H9 (cell line): ENCODE results near the gene KRT27. TPM values are rescaled to one million over a fixed set of nuclear protein-coding genes. Genes with fewer than 3 reads are reported as not detected.

Experiments
- DNase-seq: peaks from one replicate; pipeline ENCODE4 v3.0.0-alpha.2; 2017
- H2AFZ ChIP-seq: one replicate; pipeline ENCODE4 v1.6.1; 2013; ENCODE audit warnings: mild to moderate bottlenecking, low read length, control low read depth, moderate library complexity
- H2AK5ac ChIP-seq: 2 replicates; pipeline ENCODE4 v1.6.1; 2013; ENCODE audit warnings: low read length, control low read depth, mixed read lengths; ENCODE audit not compliant: insufficient read length
- H2BK120ac ChIP-seq: one replicate; pipeline ENCODE4 v1.6.1; 2013; ENCODE audit warnings: low read depth, mild to moderate bottlenecking, low read length, control low read depth, inconsistent platforms; ENCODE audit not compliant: poor library complexity, severe bottlenecking
- H2BK12ac ChIP-seq: 2 replicates; pipeline ENCODE4 v1.6.1; 2013; ENCODE audit warnings: low read length, control low read depth, mixed read lengths, low read depth; ENCODE audit not compliant: insufficient read length
- H2BK15ac ChIP-seq: 2 replicates; pipeline ENCODE4 v1.6.1; 2013; ENCODE audit warnings: low read depth, low read length, control low read depth
- H2BK20ac ChIP-seq: one replicate; pipeline ENCODE4 v1.6.1; 2013; ENCODE audit warnings: low read depth, mild to moderate bottlenecking, low read length, control low read depth, inconsistent platforms; ENCODE audit not compliant: poor library complexity, severe bottlenecking
- H2BK5ac ChIP-seq: 2 replicates; pipeline ENCODE4 v1.6.1; 2013; ENCODE audit warnings: low read length, control low read depth, mixed read lengths; ENCODE audit not compliant: insufficient read length
- H3K14ac ChIP-seq: 2 replicates; pipeline ENCODE4 v1.6.1; 2013; ENCODE audit warnings: low read length, control low read depth; ENCODE audit not compliant: insufficient read depth
- H3K18ac ChIP-seq: 2 replicates; pipeline ENCODE4 v1.6.1; 2013; ENCODE audit warnings: low read depth, mild to moderate bottlenecking, mixed read lengths, low read length, control low read depth; ENCODE audit not compliant: insufficient read length
- H3K23ac ChIP-seq: 2 replicates; pipeline ENCODE4 v1.6.1; 2013; ENCODE audit warnings: low read length, control low read depth, mixed read lengths, low read depth; ENCODE audit not compliant: insufficient read length
- H3K23me2 ChIP-seq: 2 replicates; pipeline ENCODE4 v1.6.1; 2013; ENCODE audit warnings: low read depth, mild to moderate bottlenecking, mixed read lengths, low read length, control low read depth; ENCODE audit not compliant: insufficient read length, poor library complexity, severe bottlenecking
- H3K27ac ChIP-seq: 2 replicates; pipeline ENCODE4 v1.5.1; 2013; ENCODE audit warnings: low read length, control low read depth, mixed read lengths, low read depth; ENCODE audit not compliant: insufficient read length
- H3K27me3 ChIP-seq: 2 replicates; pipeline ENCODE4 v1.6.1; 2013; ENCODE audit warnings: low read length, control low read depth, inconsistent platforms; ENCODE audit not compliant: insufficient read depth
- H3K4ac ChIP-seq: 2 replicates; pipeline ENCODE4 v1.6.1; 2013; ENCODE audit warnings: low read depth, mild to moderate bottlenecking, control low read depth, inconsistent platforms, low read length, moderate library complexity
- H3K4me1 ChIP-seq: 2 replicates; pipeline ENCODE4 v1.6.1; 2013; ENCODE audit warnings: low read length, control low read depth, inconsistent platforms; ENCODE audit not compliant: insufficient read depth
- H3K4me2 ChIP-seq: 2 replicates; pipeline ENCODE4 v1.6.1; 2013; ENCODE audit warnings: low read length, control low read depth, mixed read lengths; ENCODE audit not compliant: insufficient read length, insufficient read depth
- H3K56ac ChIP-seq: 2 replicates; pipeline ENCODE4 v1.6.1; 2013; ENCODE audit warnings: low read depth, mild to moderate bottlenecking, mixed read lengths, low read length, control low read depth; ENCODE audit not compliant: insufficient read length
- H3K79me1 ChIP-seq: 2 replicates; pipeline ENCODE4 v1.6.1; 2013; ENCODE audit warnings: low read depth, mild to moderate bottlenecking, moderate library complexity, low read length, control low read depth, inconsistent platforms; ENCODE audit not compliant: insufficient read depth, poor library complexity, severe bottlenecking
- H3K79me2 ChIP-seq: 2 replicates; pipeline ENCODE4 v1.6.1; 2013; ENCODE audit warnings: low read length, control low read depth, inconsistent platforms; ENCODE audit not compliant: insufficient read depth
- H3K9ac ChIP-seq: 2 replicates; pipeline ENCODE4 v1.6.1; 2013; ENCODE audit warnings: low read length, control low read depth, mixed read lengths; ENCODE audit not compliant: insufficient read length; ENCODE audit errors: extremely low read depth
- H3K9me3 ChIP-seq: one replicate; pipeline ENCODE4 v1.6.1; 2013; ENCODE audit warnings: low read depth, low read length, inconsistent platforms; ENCODE audit not compliant: control insufficient read depth
- H3T11ph ChIP-seq: one replicate; pipeline ENCODE4 v1.6.1; 2013; ENCODE audit warnings: mild to moderate bottlenecking, low read length, control low read depth, inconsistent platforms
- H4K20me1 ChIP-seq: one replicate; pipeline ENCODE4 v1.6.1; 2013; ENCODE audit not compliant: control insufficient read depth, insufficient read length, insufficient read depth
- H4K5ac ChIP-seq: 2 replicates; pipeline ENCODE4 v1.6.1; 2013; ENCODE audit warnings: low read depth, mild to moderate bottlenecking, mixed read lengths, low read length, control low read depth; ENCODE audit not compliant: insufficient read length
- H4K8ac ChIP-seq: replicated peaks from 2 replicates; pipeline ENCODE4 v1.6.1; 2013; ENCODE audit warnings: low read length, control low read depth, mixed read lengths, low read depth; ENCODE audit not compliant: insufficient read length
- H4K91ac ChIP-seq: 2 replicates; pipeline ENCODE4 v1.6.1; 2013; ENCODE audit warnings: low read depth, mild to moderate bottlenecking, moderate library complexity, mixed read lengths, low read length, control low read depth; ENCODE audit not compliant: insufficient read length
- H3K27ac Mint-ChIP-seq, 3 experiments: 2 replicates in 2 of 3; 3 replicates in 1 of 3; pipeline ENCODE4 v1.8.0; 2020 to 2021; ENCODE audit warnings: mixed read lengths in 3 of 3, mild to moderate bottlenecking in 1 of 3, moderate library complexity in 1 of 3
- H3K27me3 Mint-ChIP-seq: 2 replicates; pipeline ENCODE4 v1.8.0; 2021; ENCODE audit warnings: low read depth, mild to moderate bottlenecking, moderate library complexity, mixed read lengths
- H3K36me3 Mint-ChIP-seq, 3 experiments: 2 replicates in 2 of 3; 3 replicates in 1 of 3; pipeline ENCODE4 v1.8.0; 2020 to 2021; ENCODE audit warnings: low read depth in 3 of 3, mixed read lengths in 3 of 3; ENCODE audit not compliant: insufficient read depth in 1 of 3
- H3K4me1 Mint-ChIP-seq, 2 experiments: 2 replicates each; pipeline ENCODE4 v1.8.0; 2020; ENCODE audit warnings: mixed read lengths in 2 of 2
- H3K4me3 Mint-ChIP-seq, 2 experiments: 2 replicates in 1 of 2; 3 replicates in 1 of 2; pipeline ENCODE4 v1.8.0; 2020 to 2021; ENCODE audit warnings: mild to moderate bottlenecking in 2 of 2, mixed read lengths in 2 of 2, moderate library complexity in 1 of 2
- H3K9me3 Mint-ChIP-seq, 2 experiments: 2 replicates in 1 of 2; 3 replicates in 1 of 2; pipeline ENCODE4 v1.8.0; 2020; ENCODE audit warnings: mild to moderate bottlenecking in 2 of 2, mixed read lengths in 2 of 2, moderate library complexity in 1 of 2
- WGBS: extraction: QIAGEN DNeasy Blood & Tissue Kit; methylation state at CpG from one replicate; pipeline ENCODE4 v1.1.7; 2013; ENCODE audit warnings: missing lambda C conversion rate, low lambda C conversion rate, mixed read lengths; ENCODE audit not compliant: insufficient read length; ENCODE audit errors: extremely low coverage; 5-methylcytosine and 5-hydroxymethylcytosine counted together
- total RNA-seq: library from RNA; stranded (reverse); gene quantifications from 2 replicates; pipeline ENCODE4 v1.2.1, GENCODE V29; 2021
- TF ChIP-seq, protein P1 (sequence below): fragments of 200-600 bp; sonication (generic); conservative IDR thresholded peaks from 3 replicates; pipeline ENCODE4 v1.8.0; 2021; ENCODE audit warnings: antibody characterized with exemption, mild to moderate bottlenecking

KRT27 gene
- total RNA-seq, 1 experiment from 2014 or later = not detected

DNA sequence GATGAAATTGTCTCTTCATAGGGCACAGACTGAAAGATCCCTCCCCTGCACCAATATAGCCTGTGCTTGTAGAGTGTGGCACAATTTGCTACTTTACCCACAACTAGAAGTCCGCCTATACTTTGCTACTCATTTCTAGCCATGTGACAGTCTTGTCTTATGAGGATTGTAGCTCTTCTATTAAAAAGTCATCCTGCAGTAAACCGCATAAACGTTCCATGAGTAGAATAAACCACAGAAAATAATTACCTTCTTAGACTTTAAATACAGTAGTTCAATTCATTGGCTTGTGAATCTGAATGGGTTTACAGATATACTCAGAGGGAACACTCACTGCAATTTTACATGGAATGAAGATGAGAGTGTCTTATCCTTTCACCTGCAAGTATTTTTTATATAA lies 4.4 kb downstream of the KRT27 start:
- Histone ChIP-seq H2BK12ac (no peak overlapping the region), H3K14ac (no peak overlapping the region), H3K79me2 (no peaks in the 10 kb centered on the region), H3K27me3 (no peaks in the 10 kb centered on the region), H3K79me1 (no peaks in the 10 kb centered on the region), H4K5ac (no peak overlapping the region), H2BK15ac (no peak overlapping the region), H3K27ac (no peak overlapping the region), H2BK120ac (no peak overlapping the region), H3K56ac (no peak overlapping the region), H4K91ac (no peak overlapping the region), H3K9ac (no peak overlapping the region), H3K4me2 (no peak overlapping the region), H3K9me3 (no peaks in the 10 kb centered on the region), H2BK20ac (no peak overlapping the region), H2AK5ac (no peak overlapping the region), H3K18ac (no peak overlapping the region), H2AFZ (no peak overlapping the region), H3K4ac (no peak overlapping the region), H3T11ph (no peak overlapping the region), H3K4me1 (no peaks in the 10 kb centered on the region), H3K23me2 (no peaks in the 10 kb centered on the region), H4K8ac (no peak overlapping the region), H2BK5ac (no peak overlapping the region), H4K20me1 (no peaks in the 10 kb centered on the region), H3K23ac (no peak overlapping the region)
- TF ChIP-seq, protein P1, sequence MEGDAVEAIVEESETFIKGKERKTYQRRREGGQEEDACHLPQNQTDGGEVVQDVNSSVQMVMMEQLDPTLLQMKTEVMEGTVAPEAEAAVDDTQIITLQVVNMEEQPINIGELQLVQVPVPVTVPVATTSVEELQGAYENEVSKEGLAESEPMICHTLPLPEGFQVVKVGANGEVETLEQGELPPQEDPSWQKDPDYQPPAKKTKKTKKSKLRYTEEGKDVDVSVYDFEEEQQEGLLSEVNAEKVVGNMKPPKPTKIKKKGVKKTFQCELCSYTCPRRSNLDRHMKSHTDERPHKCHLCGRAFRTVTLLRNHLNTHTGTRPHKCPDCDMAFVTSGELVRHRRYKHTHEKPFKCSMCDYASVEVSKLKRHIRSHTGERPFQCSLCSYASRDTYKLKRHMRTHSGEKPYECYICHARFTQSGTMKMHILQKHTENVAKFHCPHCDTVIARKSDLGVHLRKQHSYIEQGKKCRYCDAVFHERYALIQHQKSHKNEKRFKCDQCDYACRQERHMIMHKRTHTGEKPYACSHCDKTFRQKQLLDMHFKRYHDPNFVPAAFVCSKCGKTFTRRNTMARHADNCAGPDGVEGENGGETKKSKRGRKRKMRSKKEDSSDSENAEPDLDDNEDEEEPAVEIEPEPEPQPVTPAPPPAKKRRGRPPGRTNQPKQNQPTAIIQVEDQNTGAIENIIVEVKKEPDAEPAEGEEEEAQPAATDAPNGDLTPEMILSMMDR = no peak
- no CpG with 5 or more reads among the region's 3 CpGs for WGBS
- Mint-ChIP-seq H3K9me3 (no peaks in the 10 kb centered on the region), H3K4me3 (no peak overlapping the region), H3K36me3 (no peaks in the 10 kb centered on the region), H3K27me3 (peaks cover 21% of the 10 kb centered on the region), H3K27ac (no peak overlapping the region), H3K4me1 (no peaks in the 10 kb centered on the region)
- no peak for DNase-seq
